HepG2 (cell line): ENCODE measurements around the gene URM1. TPM values are rescaled to one million over a fixed set of nuclear protein-coding genes. Genes with fewer than 3 reads are reported as not detected.
A peak's percentile ranks its signal among the peaks of the same experiment; 100 is the strongest.

Experiments used
- ATF4 ChIP-seq, 2 experiments: fragments of 450-650 bp in 1 of 2; sonication (generic) in 1 of 2; formaldehyde crosslinking; IDR thresholded peaks; 2 replicates each; pipeline versions ENCODE4 v1.5.0 to v1.8.0; 2020 to 2022; ENCODE audit warnings: mild to moderate bottlenecking in 1 of 2, missing genetic modification reagents in 1 of 2
- BHLHE40 ChIP-seq: IDR thresholded peaks from 2 replicates; pipeline ENCODE4 v1.6.1; 2011; ENCODE audit warnings: low read length, improper control_type of control experiment
- CREBL2 ChIP-seq: sonication (generic); formaldehyde crosslinking; IDR thresholded peaks from 2 replicates; pipeline ENCODE4 v1.8.1; 2023; ENCODE audit warnings: missing genetic modification reagents, mild to moderate bottlenecking, borderline replicate concordance
- DMTF1 ChIP-seq: sonication (generic); formaldehyde crosslinking; IDR thresholded peaks from 2 replicates; pipeline ENCODE4 v1.4.0; 2020; ENCODE audit warnings: mild to moderate bottlenecking, missing genetic modification reagents
- FOXK2 ChIP-seq: fragments of 450-650 bp; IDR thresholded peaks from 2 replicates; pipeline ENCODE4 v1.6.1; 2016
- GABPB1 ChIP-seq: IDR thresholded peaks from 2 replicates; pipeline ENCODE4 v1.6.1; 2016; ENCODE audit warnings: mild to moderate bottlenecking, missing genetic modification reagents, moderate library complexity, missing compliant biosample characterization
- GLMP ChIP-seq: sonication (generic); formaldehyde crosslinking; IDR thresholded peaks from 2 replicates; pipeline ENCODE4 v1.9.0; 2021; ENCODE audit warnings: missing genetic modification reagents, mild to moderate bottlenecking, borderline replicate concordance
- NR2C2 ChIP-seq: sonication (generic); formaldehyde crosslinking; IDR thresholded peaks from 2 replicates; pipeline ENCODE4 v1.4.0; 2020; ENCODE audit warnings: missing genetic modification reagents, mild to moderate bottlenecking, moderate library complexity, borderline replicate concordance
- RARG ChIP-seq: sonication (generic); formaldehyde crosslinking; IDR thresholded peaks from 2 replicates; pipeline ENCODE4 v1.4.0; 2020; ENCODE audit warnings: low read depth, mild to moderate bottlenecking, missing genetic modification reagents
- RELA ChIP-seq: sonication (generic); formaldehyde crosslinking; IDR thresholded peaks from 2 replicates; pipeline ENCODE4 v1.4.0; 2020; ENCODE audit warnings: missing genetic modification reagents
- STAG1 ChIP-seq: sonication (generic); formaldehyde crosslinking; IDR thresholded peaks from 2 replicates; pipeline ENCODE4 v1.4.0; 2020; ENCODE audit warnings: missing genetic modification reagents
- ZBED4 ChIP-seq: sonication (generic); formaldehyde crosslinking; IDR thresholded peaks from 2 replicates; pipeline ENCODE4 v1.4.0; 2020; ENCODE audit warnings: missing genetic modification reagents, borderline replicate concordance
- ZBTB25 ChIP-seq: IDR thresholded peaks from 2 replicates; pipeline ENCODE4 v1.6.1; 2018; ENCODE audit warnings: missing genetic modification reagents
- ZBTB43 ChIP-seq: sonication (generic); formaldehyde crosslinking; conservative IDR thresholded peaks from 2 replicates; pipeline ENCODE4 v1.4.0; 2020; ENCODE audit warnings: missing genetic modification reagents
- ZMYM4 ChIP-seq: sonication (generic); formaldehyde crosslinking; IDR thresholded peaks from 2 replicates; pipeline ENCODE4 v1.8.1; 2023; ENCODE audit warnings: mild to moderate bottlenecking, missing genetic modification reagents
- ZNF124 ChIP-seq: sonication (generic); formaldehyde crosslinking; IDR thresholded peaks from 2 replicates; pipeline ENCODE4 v1.4.0; 2020; ENCODE audit warnings: missing genetic modification reagents
- ZNF451 ChIP-seq: sonication (generic); formaldehyde crosslinking; IDR thresholded peaks from 2 replicates; pipeline ENCODE4 v1.5.0; 2020; ENCODE audit warnings: mild to moderate bottlenecking, missing genetic modification reagents
- ZNF792 ChIP-seq: IDR thresholded peaks from 2 replicates; pipeline ENCODE4 v1.6.1; 2016
- polyA plus RNA-seq, 8 experiments: library from polyadenylated mRNA; depleted of rRNA in 3 of 8; stranded (reverse) in 7 of 8; unstranded in 1 of 8; fragments of >200 nt; fragmentation: Illumina TruSeq in 4 of 8; extraction: Trizol in 4 of 8; gene quantifications; 2 replicates each; pipeline versions ENCODE4 v1.2.1 to v1.2.3, GENCODE V29; 2011 to 2016; ENCODE audit warnings: low read depth in 4 of 8, missing spikeins in 1 of 8, mixed read lengths in 1 of 8; ENCODE audit not compliant: insufficient read depth in 1 of 8
- total RNA-seq, 5 experiments: library from RNA; depleted of rRNA; stranded (reverse); fragments of >200 nt; fragmentation: Illumina TruSeq; extraction: Trizol; gene quantifications; 2 replicates each; pipeline ENCODE4 v1.2.3, GENCODE V29; 2016; ENCODE audit warnings: low read depth in 1 of 5

The URM1 gene
- total and polyA plus RNA-seq, 2 of the 13 experiments (the other 11 are each of a cell fraction or from before 2014, with no cell fraction given) = 37.1 to 41.3 TPM

- TF ChIP-seq ATF4 (CRISPR knock-in tag; IDR thresholded peaks at IDR 0.05) = 0 out of 4 replicates have a peak, but pooled peaks of 1 of the 2 experiments have one; percentile 27
- no peak for TF ChIP-seq FOXK2
- TF ChIP-seq ZBTB25 = no peak
- no peak for TF ChIP-seq CREBL2
- no peak for TF ChIP-seq RELA (CRISPR knock-in tag)
- no peak for TF ChIP-seq GLMP
- no peak for TF ChIP-seq BHLHE40
- TF ChIP-seq ZBTB43 (CRISPR knock-in tag) = no peak
- no peak for TF ChIP-seq DMTF1
- no peak for TF ChIP-seq STAG1 (CRISPR knock-in tag)
- TF ChIP-seq ZNF124 (CRISPR knock-in tag) = no peak
- no peak for TF ChIP-seq ZNF792 (CRISPR knock-in tag)
- no peak for TF ChIP-seq ZBED4 (CRISPR knock-in tag)
- TF ChIP-seq RARG = no peak
- TF ChIP-seq ZMYM4 (CRISPR knock-in tag) = no peak
- TF ChIP-seq ZNF451 = no peak
- no peak; the same call in 1 of the 2 replicates for TF ChIP-seq GABPB1
- TF ChIP-seq NR2C2 (CRISPR knock-in tag) = no peak
These were observed 30.3 kb upstream of the URM1 start (continued) for GRCh38 chr9:128340691-128341434.
